Gastroesophageal sphincter (tissue), 3 donors: ENCODE measurements around the gene DNAH7.

ENCODE experiments used
- POLR2A ChIP-seq, 2 donors: fragments of 450-650 bp; IDR thresholded peaks; one replicate each; pipeline ENCODE4 v1.6.1; 2017; ENCODE audit warnings: antibody characterized with exemption in 2 of 2, mild to moderate bottlenecking in 2 of 2, moderate library complexity in 1 of 2
- TF ChIP-seq, protein P1 (sequence below), 4 experiments: fragments of 200-600 bp in 2 of 4; fragments of 450-650 bp in 2 of 4; sonication (generic) in 1 of 4; IDR thresholded peaks; one replicate each; pipeline ENCODE4 v1.5.1; 2017 to 2019; ENCODE audit warnings: antibody characterized with exemption in 4 of 4, mild to moderate bottlenecking in 2 of 4, moderate library complexity in 2 of 4

DNA sequence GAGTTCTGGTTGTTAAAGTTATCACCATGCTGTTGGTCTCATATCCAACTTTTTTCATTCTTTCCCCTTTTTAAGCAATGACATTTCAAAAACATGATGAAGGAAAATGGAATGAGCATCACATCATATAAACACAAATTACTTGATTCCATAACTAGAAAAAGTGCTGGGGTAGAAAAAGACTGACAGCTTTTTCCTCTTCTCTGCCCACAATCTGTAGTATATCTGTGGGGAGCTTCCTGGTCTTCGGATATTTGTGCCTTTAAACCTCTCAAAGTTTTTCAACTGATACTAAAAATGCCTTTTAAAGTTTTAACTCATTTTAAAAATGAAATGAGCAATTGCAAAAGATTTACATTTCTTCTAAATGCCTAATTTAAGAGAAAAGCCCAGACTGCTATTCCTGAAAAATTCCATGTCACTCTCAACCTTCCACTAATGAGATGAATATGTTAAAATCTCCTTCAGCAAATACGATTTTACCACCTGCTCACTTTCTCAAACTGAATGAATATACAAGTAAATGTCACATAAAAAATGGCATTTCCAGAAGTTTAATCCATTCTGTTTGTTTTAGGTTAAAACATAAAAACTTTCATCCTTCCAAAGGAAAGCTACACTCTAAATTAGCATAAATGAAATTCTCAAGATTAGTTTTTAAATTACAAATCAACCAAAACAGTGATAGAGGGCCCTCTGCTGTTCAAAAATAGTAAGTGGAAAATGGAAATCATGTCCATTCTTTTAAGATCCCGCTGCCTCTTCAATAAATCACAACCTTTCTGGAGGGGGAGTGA, 2.1 kb downstream of the DNAH7 start:
- TF ChIP-seq, protein P1, sequence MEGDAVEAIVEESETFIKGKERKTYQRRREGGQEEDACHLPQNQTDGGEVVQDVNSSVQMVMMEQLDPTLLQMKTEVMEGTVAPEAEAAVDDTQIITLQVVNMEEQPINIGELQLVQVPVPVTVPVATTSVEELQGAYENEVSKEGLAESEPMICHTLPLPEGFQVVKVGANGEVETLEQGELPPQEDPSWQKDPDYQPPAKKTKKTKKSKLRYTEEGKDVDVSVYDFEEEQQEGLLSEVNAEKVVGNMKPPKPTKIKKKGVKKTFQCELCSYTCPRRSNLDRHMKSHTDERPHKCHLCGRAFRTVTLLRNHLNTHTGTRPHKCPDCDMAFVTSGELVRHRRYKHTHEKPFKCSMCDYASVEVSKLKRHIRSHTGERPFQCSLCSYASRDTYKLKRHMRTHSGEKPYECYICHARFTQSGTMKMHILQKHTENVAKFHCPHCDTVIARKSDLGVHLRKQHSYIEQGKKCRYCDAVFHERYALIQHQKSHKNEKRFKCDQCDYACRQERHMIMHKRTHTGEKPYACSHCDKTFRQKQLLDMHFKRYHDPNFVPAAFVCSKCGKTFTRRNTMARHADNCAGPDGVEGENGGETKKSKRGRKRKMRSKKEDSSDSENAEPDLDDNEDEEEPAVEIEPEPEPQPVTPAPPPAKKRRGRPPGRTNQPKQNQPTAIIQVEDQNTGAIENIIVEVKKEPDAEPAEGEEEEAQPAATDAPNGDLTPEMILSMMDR (IDR thresholded peaks at IDR 0.05): peak; percentile 34 to 69 (median 42)
- no peak for TF ChIP-seq POLR2A (IDR thresholded peaks at IDR 0.05)
